ENCODE measurements around the gene IGSF23.
A peak's percentile ranks its signal among the peaks of the same experiment; 100 is the strongest.

GRCh38 chr19:44587963-44588770, 25.2 kb upstream of the IGSF23 start:
- TF ChIP-seq CTCF (IDR thresholded peaks at IDR 0.05) (peak in 6 of 12 donors; percentile 5 to 38 (median 30)), POLR2A (IDR thresholded peaks at IDR 0.05) (no peak)
